SK-N-MC (cell line): ENCODE measurements around the gene SLC4A7.
"Not testable (repeated sequence)": the region's sequence is repeated elsewhere in the genome, so short reads cannot be mapped to it uniquely, and the experiment has no call there.

Experiments
- DNase-seq: peaks from one replicate; pipeline ENCODE4 v3.0.0-alpha.2; 2011; ENCODE audit warnings: low read depth, low spot score
- H3K27ac ChIP-seq: fragments of 200-600 bp; sonication (generic); 2 replicates; pipeline ENCODE4 v1.5.1; 2016; ENCODE audit warnings: mixed run types
- H3K36me3 ChIP-seq: fragments of 200-600 bp; sonication (generic); 2 replicates; pipeline ENCODE4 v1.6.1; 2017; ENCODE audit warnings: antibody characterized with exemption, low read length, mixed read lengths; ENCODE audit not compliant: insufficient read depth
- H3K4me3 ChIP-seq: fragments of 200-600 bp; sonication (generic); 2 replicates; pipeline ENCODE4 v1.5.1; 2016
- H3K9ac ChIP-seq: fragments of 200-600 bp; sonication (generic); 2 replicates; pipeline ENCODE4 v1.8.0; 2017; ENCODE audit warnings: mixed run types, mixed read lengths; ENCODE audit not compliant: insufficient read length
- H3K9me3 ChIP-seq: fragments of 200-600 bp; sonication (generic); 2 replicates; pipeline ENCODE4 v1.6.1; 2017; ENCODE audit warnings: low read depth, mild to moderate bottlenecking, antibody characterized with exemption, low read length, moderate library complexity, mixed read lengths
- EZH2 ChIP-seq: fragments of 200-600 bp; sonication (generic); IDR thresholded peaks from one replicate; pipeline ENCODE4 v1.6.1; 2017; ENCODE audit warnings: antibody characterized with exemption
- FOXP2 ChIP-seq: optimal IDR thresholded peaks from 2 replicates; pipeline ENCODE3; 2011; ENCODE audit warnings: mild to moderate bottlenecking, moderate library complexity; ENCODE audit not compliant: insufficient read depth; ENCODE audit errors: extremely low read length, control extremely low read depth
- POLR2AphosphoS5 ChIP-seq: IDR thresholded peaks from 2 replicates; pipeline ENCODE4 v1.6.1; 2012; ENCODE audit warnings: mild to moderate bottlenecking, low read depth, low read length, borderline replicate concordance

Gene SLC4A7

DNA sequence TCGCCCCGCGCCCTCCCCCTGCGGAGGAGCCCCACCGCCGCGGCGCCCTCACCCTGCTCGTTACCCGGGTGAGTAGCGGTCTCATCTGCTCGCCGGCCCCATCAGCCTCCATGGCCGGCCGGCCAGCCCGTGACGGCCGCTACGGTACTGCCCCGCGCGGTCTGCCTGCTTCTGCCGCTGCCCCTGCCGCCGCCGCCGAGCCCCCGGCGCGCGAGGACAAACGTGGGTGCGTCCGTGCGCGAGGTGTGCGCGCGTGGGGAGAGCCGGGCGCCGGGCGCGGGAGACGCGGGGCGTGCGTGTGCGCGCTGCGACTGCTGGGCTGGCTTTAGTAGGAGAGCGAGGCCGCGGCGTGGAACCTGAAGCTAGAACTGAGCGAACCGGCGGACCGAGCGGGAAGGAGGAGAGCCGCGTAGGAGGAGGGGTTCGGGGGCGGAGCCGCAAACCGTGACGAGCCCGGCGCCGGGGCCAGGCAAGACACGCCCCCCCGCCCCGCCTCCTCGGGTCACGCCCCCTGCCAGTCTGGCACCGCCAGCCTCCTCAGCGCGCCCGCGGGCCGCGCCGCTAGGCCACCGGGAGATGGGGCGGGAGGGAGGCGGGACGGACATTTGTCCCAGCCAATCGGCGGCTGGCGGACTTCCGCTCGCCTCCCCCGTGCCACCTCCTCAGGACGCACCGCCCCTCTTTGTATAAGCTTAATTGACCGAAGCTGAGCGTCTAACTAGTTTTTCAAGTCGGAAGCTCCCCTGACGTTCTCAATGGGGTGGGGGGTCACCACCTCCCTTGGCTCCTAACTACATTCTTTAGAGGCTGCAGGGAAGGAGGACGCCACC, at the start of gene SLC4A7:
Gene SLC4A7, minus strand, starts transcription at position 370 of the 830 bp plus-strand sequence. Its CDS starts 258 bp downstream, at position 112.
- DNase-seq = no peak
- TF ChIP-seq POLR2AphosphoS5 = peak; percentile 44; the same call in 1 of the 2 replicates
- no peak for TF ChIP-seq EZH2
- peak; percentile 25 for TF ChIP-seq FOXP2

DNA sequence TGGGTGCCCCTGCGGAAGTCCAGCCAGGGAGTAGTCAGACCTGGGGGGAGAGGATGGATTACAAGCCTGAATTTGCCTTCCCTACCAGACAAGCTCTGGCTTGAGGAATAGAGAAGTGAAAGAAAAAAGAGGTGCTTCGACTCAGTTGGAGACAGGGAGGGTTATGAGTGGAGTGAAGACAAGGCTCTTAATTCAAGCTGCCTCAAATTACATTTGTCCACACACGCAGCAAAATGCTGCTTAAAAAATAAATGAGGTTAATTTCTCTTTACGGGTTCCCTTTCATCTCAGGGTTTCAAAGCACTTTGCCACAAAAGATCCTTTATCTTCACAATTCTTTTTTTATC, 49.0 kb upstream of the SLC4A7 start:
- Histone ChIP-seq H3K4me3 (no peak overlapping the region), H3K9ac (no peak overlapping the region), H3K9me3 (no peaks in the 10 kb centered on the region), H3K27ac (no peak overlapping the region), H3K36me3 (no peaks in the 10 kb centered on the region)
- DNase-seq = no peak
- TF ChIP-seq POLR2AphosphoS5 (no peak), EZH2 (no peak), FOXP2 (no peak)

More for the DNA sequence above, at the start of gene SLC4A7:
- H3K36me3 ChIP-seq = no peaks in the 10 kb centered on the region
- H3K9me3 ChIP-seq = no peaks in the 10 kb centered on the region
- peak within 1 kb of the TSS; percentile 82 for H3K4me3 ChIP-seq
- no peak within 1 kb of the TSS for H3K27ac ChIP-seq
- peak within 1 kb of the TSS; percentile 73 for H3K9ac ChIP-seq

DNA sequence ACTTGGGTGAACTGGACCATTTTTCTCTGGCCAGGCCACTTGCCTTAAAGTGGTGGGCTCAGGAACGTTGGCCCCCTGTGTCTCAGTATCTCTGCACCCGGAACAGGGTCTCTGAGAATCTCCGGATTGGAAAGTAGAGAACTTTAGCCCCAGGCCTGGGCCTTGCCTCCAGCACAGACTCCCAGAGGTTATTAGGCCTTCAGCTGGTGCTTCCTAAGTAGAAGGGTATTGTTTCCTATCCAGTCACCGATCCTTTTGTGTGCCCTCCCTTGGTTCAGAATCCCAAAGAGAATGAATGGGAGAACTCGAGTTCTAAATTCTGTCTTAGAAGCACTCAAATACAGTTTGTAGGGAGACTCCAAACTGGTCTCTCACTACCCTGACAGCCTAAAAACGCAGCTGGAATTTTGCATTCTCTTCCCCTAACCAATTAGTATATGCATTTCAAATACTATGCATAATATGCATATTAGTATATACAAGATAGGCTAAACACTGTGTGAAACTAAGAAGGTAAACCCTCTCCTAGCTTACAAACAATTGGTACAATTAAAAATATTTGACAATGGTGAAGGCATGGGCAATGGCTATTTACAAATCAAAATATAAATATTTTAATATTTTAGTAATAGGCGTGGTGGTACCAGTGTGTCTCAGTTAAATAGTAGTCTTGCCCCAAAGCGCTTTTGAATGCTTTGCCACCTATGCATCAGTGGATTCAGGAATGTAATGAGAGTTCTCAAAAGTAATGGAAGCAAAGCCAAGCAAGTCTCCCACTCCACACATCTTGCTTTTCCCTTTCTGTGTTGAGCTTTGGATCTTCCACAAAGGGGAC, 48.5 kb upstream of the SLC4A7 start:
- TF ChIP-seq EZH2 = no peak
- no peak for TF ChIP-seq POLR2AphosphoS5
- TF ChIP-seq FOXP2 = no peak
- Histone ChIP-seq H3K4me3 (no peak overlapping the region), H3K9me3 (no peaks in the 10 kb centered on the region), H3K9ac (no peak overlapping the region), H3K36me3 (no peaks in the 10 kb centered on the region), H3K27ac (no peak overlapping the region)
- no peak for DNase-seq

DNA sequence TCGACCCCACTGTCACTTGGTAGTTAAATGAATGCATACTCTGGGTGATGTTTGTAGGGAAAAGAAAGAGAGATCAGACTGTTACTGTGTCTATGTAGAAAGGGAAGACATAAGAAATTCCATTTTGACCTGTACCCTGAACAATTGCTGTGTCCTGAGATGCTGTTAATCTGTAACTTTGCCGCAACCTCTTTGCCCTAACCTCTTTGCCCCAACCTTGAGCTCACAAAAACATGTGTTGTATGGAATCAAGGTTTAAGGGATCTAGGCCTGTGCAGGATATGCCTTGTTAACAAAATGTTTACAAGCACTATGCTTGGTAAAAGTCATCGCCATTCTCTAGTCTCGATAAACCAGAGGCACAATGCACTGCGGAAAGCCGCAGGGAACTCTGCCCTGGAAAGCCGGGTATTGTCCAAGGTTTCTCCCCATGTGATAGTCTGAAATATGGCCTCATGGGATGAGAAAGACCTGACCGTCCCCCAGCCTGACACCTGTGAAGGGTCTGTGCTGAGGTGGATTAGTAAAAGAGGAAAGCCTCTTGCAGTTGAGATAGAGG, 47.1 kb upstream of the SLC4A7 start:
- not testable (repeated sequence) for H3K4me3 ChIP-seq

DNA sequence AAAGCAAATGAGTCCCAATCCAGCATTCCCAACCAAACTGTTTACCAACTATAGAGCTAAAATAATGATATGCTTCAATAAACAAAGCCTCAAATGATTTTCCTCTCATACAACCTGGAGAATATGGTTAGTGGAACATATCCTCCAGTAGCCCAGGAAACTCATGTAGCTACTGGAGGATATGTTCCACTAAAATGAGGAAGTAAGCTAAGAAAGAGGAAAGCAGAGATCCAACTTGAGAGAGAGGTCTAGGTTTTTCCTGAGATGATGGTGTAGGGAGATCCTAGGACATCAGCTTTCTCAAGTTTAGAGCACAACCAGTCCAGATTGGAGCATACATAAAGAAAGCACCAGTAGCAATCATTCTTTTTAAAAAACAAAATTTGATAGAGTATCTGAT, 44.6 kb upstream of the SLC4A7 start:
- no peak overlapping the region for H3K27ac ChIP-seq
- TF ChIP-seq FOXP2 (no peak), EZH2 (no peak), POLR2AphosphoS5 (no peak)
- no peaks in the 10 kb centered on the region for H3K36me3 ChIP-seq
- no peak for DNase-seq
- no peak overlapping the region for H3K9ac ChIP-seq
- H3K4me3 ChIP-seq = no peak overlapping the region
- no peaks in the 10 kb centered on the region for H3K9me3 ChIP-seq

More for the DNA sequence above, 47.1 kb upstream of the SLC4A7 start:
- H3K27ac ChIP-seq, H3K9ac ChIP-seq, H3K9me3 ChIP-seq, DNase-seq, H3K36me3 ChIP-seq: not testable (repeated sequence)

DNA sequence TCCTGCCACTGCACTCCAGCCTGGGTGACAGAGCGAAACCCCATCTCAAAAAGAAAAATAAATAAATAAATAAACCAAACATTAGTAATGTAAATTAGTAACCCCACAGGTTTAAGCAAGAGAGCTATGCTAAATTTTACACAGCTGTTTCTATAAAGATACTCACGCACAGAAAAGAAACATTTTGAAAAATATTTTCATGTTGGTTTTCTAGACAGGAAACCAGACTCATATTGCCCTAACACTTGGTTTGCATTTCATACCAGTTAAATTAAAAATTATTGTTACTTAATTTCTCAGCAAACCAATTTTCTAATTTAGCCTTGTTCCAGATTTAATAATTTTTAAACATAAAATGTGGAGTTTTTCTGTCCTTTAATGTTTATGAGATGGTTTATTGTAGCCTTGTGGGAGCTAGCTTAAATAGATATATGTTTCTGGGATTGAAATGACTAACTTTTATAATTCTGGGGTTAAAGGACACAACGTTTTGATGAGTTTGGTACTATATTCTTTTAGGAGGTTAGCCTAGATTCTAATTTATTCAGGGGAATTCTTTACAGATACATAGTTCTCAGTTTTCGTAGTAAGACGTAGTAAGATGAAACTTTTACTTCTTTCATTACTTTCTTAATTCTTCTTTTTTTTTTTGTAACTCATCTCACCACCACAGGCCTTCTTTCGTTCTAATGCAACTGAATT, 42.6 kb upstream of the SLC4A7 start:
- no peak overlapping the region for H3K4me3 ChIP-seq
- H3K9me3 ChIP-seq = no peaks in the 10 kb centered on the region
- H3K36me3 ChIP-seq = no peaks in the 10 kb centered on the region
- no peak for DNase-seq
- TF ChIP-seq EZH2 = no peak
- TF ChIP-seq POLR2AphosphoS5 = no peak
- TF ChIP-seq FOXP2 = no peak
- no peak overlapping the region for H3K9ac ChIP-seq
- H3K27ac ChIP-seq = no peak overlapping the region

DNA sequence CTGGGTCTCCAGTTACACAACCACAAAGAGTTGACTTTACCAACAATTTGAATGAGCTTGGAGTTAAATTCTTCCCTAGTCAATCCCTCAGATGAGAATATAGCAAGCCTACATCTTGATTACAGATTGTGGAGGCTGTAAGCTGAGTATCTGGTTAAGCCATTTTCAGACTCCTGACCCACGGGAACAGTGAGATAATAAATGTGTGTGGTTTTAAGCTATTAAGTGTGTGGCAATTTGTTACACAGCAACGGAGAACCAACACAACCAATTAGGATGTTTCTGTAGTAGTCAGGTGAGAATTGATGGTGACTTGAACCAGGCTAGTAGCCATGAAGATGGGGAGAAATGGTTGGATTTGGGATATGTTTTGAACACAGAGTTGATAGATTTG, 37.7 kb upstream of the SLC4A7 start:
- no peak overlapping the region for H3K27ac ChIP-seq

More for the DNA sequence above, 37.7 kb upstream of the SLC4A7 start:
- H3K9me3 ChIP-seq = no peaks in the 10 kb centered on the region
- H3K9ac ChIP-seq = no peak overlapping the region
- TF ChIP-seq EZH2 (no peak), POLR2AphosphoS5 (no peak), FOXP2 (no peak)
- H3K36me3 ChIP-seq = no peaks in the 10 kb centered on the region
- no peak for DNase-seq
- H3K4me3 ChIP-seq = no peak overlapping the region
